HG03571 (cell line): Measurements from ENCODE around the gene FADS2.
"Not testable (repeated sequence)": the region's sequence is repeated elsewhere in the genome, so short reads cannot be mapped to it uniquely, and the experiment has no call there.

Source experiments
- ATAC-seq: cut with Tn5 transposase; IDR thresholded peaks from one replicate; pipeline ENCODE4 v1.9.1; 2021; ENCODE audit not compliant: unreplicated experiment

The FADS2 gene

DNA sequence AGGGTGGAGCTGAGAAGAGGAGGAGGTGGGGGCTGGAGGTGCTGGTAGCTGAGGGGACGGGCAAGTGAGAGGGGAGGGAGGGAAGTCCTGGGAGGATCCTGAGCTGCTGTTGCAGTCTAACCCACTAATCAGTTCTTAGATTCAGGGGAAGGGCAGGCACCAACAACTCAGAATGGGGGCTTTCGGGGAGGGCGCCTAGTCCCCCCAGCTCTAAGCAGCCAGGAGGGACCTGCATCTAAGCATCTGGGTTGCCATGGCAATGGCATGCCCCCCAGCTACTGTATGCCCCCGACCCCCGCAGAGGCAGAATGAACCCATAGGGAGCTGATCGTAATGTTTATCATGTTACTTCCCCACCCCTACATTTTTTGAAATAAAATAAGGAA, 38.9 kb downstream of the FADS2 start:
- no peak for ATAC-seq

GRCh38 chr11:61868571-61869428, 40.7 kb downstream of the FADS2 start:
- no peak for ATAC-seq

DNA sequence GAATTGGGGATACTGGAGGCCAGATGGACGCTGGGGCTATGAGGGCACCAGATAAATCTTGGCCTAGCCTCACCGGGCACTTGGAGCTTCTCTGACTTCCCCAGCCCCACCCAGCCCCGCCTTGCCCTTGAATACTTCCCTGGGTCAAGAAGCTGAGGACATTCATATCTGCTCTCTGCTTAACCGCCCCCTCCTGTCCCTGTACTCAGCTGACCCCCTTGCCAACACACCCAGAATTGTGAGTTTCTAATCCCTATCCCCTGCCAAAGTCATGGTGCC, 41.3 kb downstream of the FADS2 start:
- ATAC-seq = no peak

DNA sequence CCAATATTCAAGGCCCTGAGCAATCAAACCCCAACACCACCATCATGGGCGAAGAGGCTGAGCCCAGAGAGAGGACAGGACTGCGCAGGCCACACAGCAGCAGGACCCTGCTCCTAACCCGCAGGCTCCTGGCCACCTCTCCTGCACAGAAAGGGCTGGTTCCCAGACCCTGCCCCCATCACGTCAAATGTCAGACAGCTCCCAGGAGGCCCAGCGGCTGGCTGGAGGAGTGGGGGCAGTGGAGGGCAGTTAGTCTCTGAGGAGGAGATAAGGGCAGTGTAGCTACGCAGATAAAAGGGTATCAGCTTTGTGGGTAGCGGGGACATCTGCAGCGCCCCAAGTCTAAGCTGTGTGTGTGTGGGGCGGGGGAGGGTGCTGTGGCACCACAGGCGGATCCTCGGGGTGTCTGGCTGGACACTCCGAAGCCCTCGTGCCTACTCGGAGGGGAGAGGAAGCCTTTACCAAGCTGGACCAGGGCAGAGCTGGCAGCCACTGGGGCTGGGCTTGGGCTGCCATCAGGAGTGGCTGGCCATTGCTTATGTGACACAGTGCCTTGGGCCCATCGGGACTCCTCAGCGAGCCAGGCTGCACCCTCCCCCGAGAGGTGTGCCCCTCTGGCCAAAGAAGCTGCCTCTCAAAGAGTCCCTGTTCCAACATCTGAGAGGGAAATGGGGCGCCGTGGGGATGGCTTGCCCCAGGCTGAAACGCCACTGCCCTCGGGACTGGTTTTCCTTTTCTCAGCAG, 41.8 kb downstream of the FADS2 start:
- no peak for ATAC-seq

DNA sequence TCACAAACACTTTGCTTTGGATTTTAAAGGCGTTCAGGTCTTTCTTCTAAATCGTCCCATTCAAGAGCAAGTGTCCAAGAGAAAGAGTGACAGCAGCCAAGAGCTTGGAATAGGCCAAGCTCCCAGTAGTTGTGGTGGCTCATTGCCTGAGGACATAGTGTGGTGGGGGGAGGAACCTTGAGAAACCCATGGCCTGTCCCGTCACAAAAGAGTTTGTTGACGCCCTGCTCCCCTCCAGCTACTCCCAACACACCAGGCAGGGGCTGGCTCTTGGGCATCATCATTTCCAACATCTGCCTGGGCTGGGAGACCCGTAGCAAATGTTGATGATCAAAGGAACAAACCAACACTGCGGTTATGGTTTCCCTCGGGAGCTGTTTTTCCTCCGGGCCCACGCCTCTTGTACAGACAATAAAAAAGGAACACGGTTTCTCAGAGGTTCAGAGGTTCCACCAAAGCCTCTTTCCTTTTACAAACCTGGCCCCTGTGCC, 42.5 kb downstream of the FADS2 start:
- ATAC-seq = no peak

DNA sequence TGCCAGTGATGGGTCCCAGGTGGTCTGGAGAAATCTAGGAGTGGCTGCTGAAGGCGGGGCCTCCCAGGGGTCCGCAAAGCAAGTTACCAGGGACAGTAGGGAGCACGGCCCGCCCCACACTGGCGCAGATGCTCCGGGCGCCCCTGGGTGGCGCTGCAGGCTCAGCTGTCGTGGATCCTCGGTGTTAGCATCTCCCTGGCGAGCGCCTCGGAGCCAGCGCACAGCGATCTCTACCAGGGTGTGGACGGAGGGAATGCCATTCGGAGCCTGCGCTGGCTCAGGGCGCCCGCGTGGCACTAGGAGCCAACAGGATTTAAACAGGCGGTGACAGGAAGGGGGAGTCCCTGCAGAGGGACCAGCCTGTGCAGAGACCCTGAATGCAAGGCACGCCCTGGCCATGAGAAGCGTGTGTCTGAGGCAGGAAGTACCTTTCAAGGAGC, 43.1 kb downstream of the FADS2 start:
- peak; percentile 60 for ATAC-seq

DNA sequence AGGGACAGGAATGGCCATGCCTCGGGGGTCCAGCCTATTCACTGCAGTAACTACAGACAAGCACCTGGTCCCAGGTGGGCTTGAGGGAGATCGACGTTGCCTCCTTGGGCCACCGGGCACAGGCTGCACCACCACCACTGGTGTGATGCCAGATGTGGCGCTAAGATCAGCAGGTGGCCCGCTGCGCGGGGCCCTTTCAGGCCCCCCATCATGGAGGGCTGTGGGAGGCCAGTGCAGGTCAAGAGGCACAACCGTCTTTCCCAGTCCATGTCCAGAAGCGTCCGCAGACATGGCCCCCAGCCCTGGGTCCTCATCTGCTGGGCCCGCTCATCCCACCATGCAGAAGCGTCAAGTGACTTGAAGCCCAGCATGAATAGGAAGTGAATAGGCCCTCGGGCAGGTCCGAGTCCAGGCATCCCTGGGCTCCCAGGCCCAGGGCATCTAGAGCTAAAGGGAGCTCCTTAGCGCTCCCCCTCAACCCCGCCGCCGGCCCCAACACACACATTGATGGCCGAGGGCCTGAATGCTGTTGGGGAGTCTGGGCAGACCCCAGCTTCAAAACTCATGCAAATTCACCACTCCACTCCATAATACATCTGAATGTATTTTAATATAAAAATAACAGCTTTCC, 45.0 kb downstream of the FADS2 start:
- no peak for ATAC-seq

GRCh38 chr11:61873588-61874376, 45.7 kb downstream of the FADS2 start:
- no peak for ATAC-seq

GRCh38 chr11:61874377-61874809, 46.3 kb downstream of the FADS2 start:
- no peak for ATAC-seq

- no peak for ATAC-seq
These were observed 46.8 kb downstream of the FADS2 start for GRCh38 chr11:61874853-61875252.

DNA sequence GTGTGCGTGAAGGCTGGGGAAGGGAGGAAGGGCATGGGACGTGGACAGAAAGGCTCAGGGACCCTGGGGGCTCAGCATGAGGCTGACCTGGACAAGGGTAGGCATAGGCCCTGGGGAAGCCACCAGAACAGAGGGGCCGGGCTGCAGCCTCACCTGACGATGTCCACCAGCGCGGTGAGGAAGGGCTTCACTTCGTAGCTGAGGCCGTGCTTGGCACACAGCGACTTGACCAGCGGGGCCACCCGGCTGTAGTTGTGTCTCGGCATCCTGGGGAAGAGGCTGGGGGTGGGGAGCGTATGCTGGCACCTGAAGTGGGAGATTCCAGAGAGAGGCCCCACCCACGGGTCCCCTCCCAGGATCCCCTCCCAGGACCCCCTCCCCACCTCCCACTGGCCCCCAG, 47.6 kb downstream of the FADS2 start:
- ATAC-seq = no peak

GRCh38 chr11:61879152-61879551, 51.1 kb downstream of the FADS2 start:
- no peak for ATAC-seq

DNA sequence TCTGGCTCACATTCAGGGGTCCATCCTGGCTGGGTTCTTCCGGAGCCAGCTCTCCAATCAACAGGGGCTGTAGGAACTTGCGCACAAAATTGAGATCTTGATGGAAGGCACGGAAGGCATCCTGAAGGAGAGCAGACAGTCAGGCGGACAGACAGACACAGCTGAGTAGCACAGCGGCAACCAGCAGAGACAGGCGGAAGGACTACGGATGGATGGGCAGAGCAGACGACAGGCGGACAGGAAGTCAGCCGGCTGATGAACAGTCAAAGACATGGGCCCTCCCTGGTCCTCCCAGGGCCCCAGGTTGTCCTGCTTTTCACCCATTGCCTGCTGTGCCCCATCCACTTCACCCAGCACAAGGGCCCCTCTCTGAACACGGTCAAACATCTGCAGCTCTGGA, 51.9 kb downstream of the FADS2 start:
- peak; percentile 54 for ATAC-seq

DNA sequence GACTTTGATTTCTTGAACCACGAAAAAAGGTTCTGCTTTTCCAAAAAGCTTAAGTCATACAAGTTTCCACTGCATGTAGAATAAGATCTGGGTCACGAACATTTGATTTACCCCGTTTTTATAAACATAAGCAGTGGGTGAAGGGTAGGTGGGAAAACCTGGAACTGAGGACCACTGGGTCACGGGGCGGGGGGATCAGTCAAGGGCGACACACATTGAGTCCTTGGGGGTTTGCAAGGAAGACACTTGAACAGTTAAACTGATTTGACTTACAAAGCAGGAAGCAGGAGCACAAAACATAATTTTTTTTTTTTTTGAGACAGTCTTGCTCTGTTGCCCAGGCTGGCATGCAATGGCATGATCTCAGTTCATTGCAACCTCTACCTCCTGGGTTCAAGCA, 52.4 kb downstream of the FADS2 start:
- no peak for ATAC-seq

DNA sequence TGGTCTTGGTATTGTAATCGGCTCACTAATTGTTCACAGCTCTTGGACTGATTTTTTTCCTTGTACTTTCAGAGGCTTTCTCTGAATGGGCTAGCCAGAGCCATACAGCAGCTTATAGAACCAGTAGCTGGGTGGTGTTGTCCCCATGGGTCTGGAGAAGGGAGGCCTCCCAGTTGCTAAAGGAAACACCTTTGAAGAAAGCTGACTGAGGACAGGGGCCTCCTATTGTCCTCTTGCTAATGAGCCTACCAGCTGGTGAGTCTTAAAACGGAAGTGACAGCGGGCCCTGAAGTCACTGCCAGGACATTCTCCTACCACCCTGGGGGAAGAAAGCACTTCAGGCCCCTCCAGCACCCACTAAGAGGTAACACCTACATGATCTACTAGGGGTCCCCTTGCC, 53.3 kb downstream of the FADS2 start:
- ATAC-seq = no peak

GRCh38 chr11:61882267-61882666, 54.2 kb downstream of the FADS2 start:
- ATAC-seq = not testable (repeated sequence)

GRCh38 chr11:61882879-61883278, 54.8 kb downstream of the FADS2 start:
- no peak for ATAC-seq

DNA sequence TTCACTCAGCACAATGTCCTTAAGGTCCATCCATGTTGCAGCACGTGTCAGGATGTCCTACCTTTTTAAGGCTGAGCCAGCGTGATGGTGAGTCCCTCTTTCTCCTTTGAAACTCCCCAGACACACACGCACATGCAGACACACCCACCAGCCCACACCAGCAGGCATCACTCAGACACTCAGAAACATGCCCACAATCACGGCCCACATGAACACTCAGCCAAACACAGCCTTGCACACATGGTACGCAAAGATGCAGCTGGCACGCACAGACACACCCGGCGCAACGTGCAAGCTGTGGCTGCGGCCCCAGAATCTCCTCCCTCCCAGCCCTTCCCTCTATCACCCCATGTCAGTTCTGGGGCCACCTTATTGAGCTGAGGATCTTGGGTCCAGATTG, 55.2 kb downstream of the FADS2 start:
- no peak for ATAC-seq

- no peak for ATAC-seq
These were observed 55.8 kb downstream of the FADS2 start for GRCh38 chr11:61883947-61884346.

- no peak for ATAC-seq
These were observed 57.2 kb downstream of the FADS2 start for GRCh38 chr11:61885166-61885778.
